GM12878 (cell line): ENCODE data around the gene SLX4. TPM values are rescaled to one million over a fixed set of nuclear protein-coding genes. Genes with fewer than 3 reads are reported as not detected.
A peak's percentile ranks its signal among the peaks of the same experiment; 100 is the strongest.

Experiments used
- ATAC-seq: fragments of 200-7000 bp; cut with Tn5 transposase; 3 replicates; pipeline ENCODE4 v1.9.1; 2020; ENCODE audit warnings: mild to moderate bottlenecking, moderate library complexity
- BruUV-seq: library from RNA; stranded (reverse); fragments of 400-500 nt; replicated peaks from 2 replicates; lab custom pipeline; 2021; lab: Mats Ljungman, UMichigan
- CTCF ChIA-PET: fragments of 300-600 bp; sonication (Branson Sonifier 250); formaldehyde crosslinking; extraction: SDS; loops from one replicate; lab custom pipeline; 2021; ENCODE audit warnings: inconsistent platforms; lab: Yijun Ruan, JAX
- POLR2A ChIA-PET: fragments of 350-600 bp; formaldehyde crosslinking; extraction: SDS; loops from one replicate; lab custom pipeline; 2021; ENCODE audit warnings: inconsistent platforms; lab: Charles Lee
- RAD21 ChIA-PET: fragments of 300-600 bp; sonication (Branson Sonifier 250); formaldehyde crosslinking; loops from one replicate; lab custom pipeline; 2023; ENCODE audit warnings: antibody characterized with exemption; ENCODE audit not compliant: unreplicated experiment; lab: Charles Lee
- SMC1A ChIA-PET: fragments of 300-600 bp; sonication (Branson Sonifier 250); formaldehyde crosslinking; loops from one replicate; lab custom pipeline; 2023; ENCODE audit not compliant: unreplicated experiment, uncharacterized antibody; lab: Charles Lee
- DNase-seq: peaks from one replicate; pipeline ENCODE4 v3.0.0-alpha.2; 2011; ENCODE audit warnings: low read depth, low spot score
- FAIRE-seq: peaks from 3 replicates; lab custom pipeline; 2011; peaks lifted over from hg19 to GRCh38; lab: Jason Lieb, UNC
- H2AFZ ChIP-seq: 2 replicates; pipeline ENCODE4 v1.6.0; 2011; ENCODE audit warnings: low read depth, low read length, control low read depth; ENCODE audit not compliant: control insufficient read depth
- H3K27ac ChIP-seq: 2 replicates; pipeline ENCODE4 v1.5.1; 2011; ENCODE audit warnings: control low read depth; ENCODE audit not compliant: control insufficient read depth, insufficient read depth
- H3K27me3 ChIP-seq, 2 experiments: replicated peaks in 1 of 2; 2 replicates each; pipeline versions ENCODE4 v1.6.0 to v1.6.1; 2011; ENCODE audit warnings: low read length in 1 of 2; ENCODE audit not compliant: control insufficient read depth in 2 of 2, insufficient read depth in 2 of 2
- H3K36me3 ChIP-seq, 2 experiments: 2 replicates each; pipeline ENCODE4 v1.5.1; 2011; ENCODE audit warnings: low read length in 1 of 2; ENCODE audit not compliant: control insufficient read depth in 2 of 2, insufficient read depth in 2 of 2
- H3K4me1 ChIP-seq: 2 replicates; pipeline ENCODE4 v1.6.1; 2011; ENCODE audit warnings: mild to moderate bottlenecking, low read length, moderate library complexity, mixed read lengths; ENCODE audit not compliant: control insufficient read depth, insufficient read depth
- H3K4me2 ChIP-seq: 2 replicates; pipeline ENCODE4 v1.6.0; 2011; ENCODE audit warnings: control low read depth; ENCODE audit not compliant: control insufficient read depth, insufficient read depth
- H3K4me3 ChIP-seq: fragments of 200-600 bp; sonication (generic); 2 replicates; pipeline ENCODE4 v1.5.1; 2016
- H3K79me2 ChIP-seq: 2 replicates; pipeline ENCODE4 v1.6.0; 2011; ENCODE audit warnings: low read length; ENCODE audit not compliant: control insufficient read depth, insufficient read depth
- H3K9ac ChIP-seq: 2 replicates; pipeline ENCODE4 v1.8.0; 2011; ENCODE audit warnings: low read length, control low read depth, mixed read lengths; ENCODE audit not compliant: control insufficient read depth, insufficient read depth
- H3K9me3 ChIP-seq: replicated peaks from 3 replicates; pipeline ENCODE4 v1.5.1; 2011; ENCODE audit warnings: mild to moderate bottlenecking, low read length; ENCODE audit not compliant: control insufficient read depth, insufficient read depth
- H4K20me1 ChIP-seq: 2 replicates; pipeline ENCODE4 v1.6.0; 2011; ENCODE audit not compliant: control insufficient read depth, insufficient read depth
- ATF2 ChIP-seq: IDR thresholded peaks from 2 replicates; pipeline ENCODE4 v1.6.1; 2012; ENCODE audit warnings: low read length, inconsistent platforms
- ATF7 ChIP-seq: fragments of 450-650 bp; IDR thresholded peaks from 2 replicates; pipeline ENCODE4 v1.6.1; 2016; ENCODE audit warnings: low read depth, mild to moderate bottlenecking
- BACH1 ChIP-seq: fragments of 450-650 bp; IDR thresholded peaks from 2 replicates; pipeline ENCODE4 v1.6.1; 2017; ENCODE audit warnings: mild to moderate bottlenecking, borderline replicate concordance
- BMI1 ChIP-seq: fragments of 450-650 bp; IDR thresholded peaks from 2 replicates; pipeline ENCODE4 v1.6.1; 2016; ENCODE audit warnings: mild to moderate bottlenecking, moderate library complexity, borderline replicate concordance
- CHD2 ChIP-seq: IDR thresholded peaks from 2 replicates; pipeline ENCODE4 v1.6.1; 2011; ENCODE audit warnings: low read depth, low read length, improper control_type of control experiment, borderline replicate concordance
- JUND ChIP-seq: IDR thresholded peaks from 2 replicates; pipeline ENCODE4 v1.6.1; 2012; ENCODE audit warnings: low read depth, mild to moderate bottlenecking, low read length, improper control_type of control experiment, moderate library complexity
- KDM1A ChIP-seq: fragments of 200-600 bp; sonication (generic); IDR thresholded peaks from 2 replicates; pipeline ENCODE4 v1.6.1; 2016; ENCODE audit warnings: borderline replicate concordance
- NBN ChIP-seq: fragments of 450-650 bp; IDR thresholded peaks from 2 replicates; pipeline ENCODE4 v1.6.1; 2016
- POU2F2 ChIP-seq: IDR thresholded peaks from 3 replicates; pipeline ENCODE4 v1.6.1; 2011; ENCODE audit warnings: low read depth, mild to moderate bottlenecking, low read length, borderline replicate concordance
- RAD21 ChIP-seq: IDR thresholded peaks from 2 replicates; pipeline ENCODE4 v1.6.1; 2011; ENCODE audit warnings: mild to moderate bottlenecking, low read depth, low read length, moderate library complexity; ENCODE audit not compliant: insufficient read depth
- REST ChIP-seq: IDR thresholded peaks from 2 replicates; pipeline ENCODE4 v1.6.1; 2012; ENCODE audit warnings: mild to moderate bottlenecking, low read depth, low read length
- RUNX3 ChIP-seq: IDR thresholded peaks from 2 replicates; pipeline ENCODE4 v1.6.1; 2012; ENCODE audit warnings: low read length, inconsistent platforms
- SIX5 ChIP-seq: IDR thresholded peaks from 2 replicates; pipeline ENCODE4 v1.6.1; 2011; ENCODE audit warnings: mild to moderate bottlenecking, low read depth, low read length, moderate library complexity; ENCODE audit not compliant: severe bottlenecking
- USF1 ChIP-seq: IDR thresholded peaks from 2 replicates; pipeline ENCODE4 v1.6.1; 2011; ENCODE audit warnings: borderline replicate concordance, low read depth, mild to moderate bottlenecking, moderate library complexity, mixed read lengths, low read length; ENCODE audit not compliant: insufficient read depth; ENCODE audit errors: extremely low read length
- YBX1 ChIP-seq: fragments of 450-650 bp; IDR thresholded peaks from 2 replicates; pipeline ENCODE4 v1.6.1; 2016; ENCODE audit warnings: antibody characterized with exemption
- ZBTB33 ChIP-seq: fragments of 450-650 bp; IDR thresholded peaks from 2 replicates; pipeline ENCODE4 v1.6.1; 2017; ENCODE audit warnings: mild to moderate bottlenecking
- ZNF274 ChIP-seq: IDR thresholded peaks from one replicate; pipeline ENCODE4 v1.8.0; 2011; ENCODE audit not compliant: insufficient read length, insufficient read depth
- ZNF622 ChIP-seq: fragments of 450-650 bp; IDR thresholded peaks from 2 replicates; pipeline ENCODE4 v1.6.1; 2017; ENCODE audit warnings: mild to moderate bottlenecking, inconsistent platforms
- WGBS: methylation state at CpG from one replicate; pipeline ENCODE4 v1.1.6; 2016; ENCODE audit warnings: low lambda C conversion rate; ENCODE audit not compliant: insufficient replicate concordance, insufficient coverage; ENCODE audit errors: missing lambda C conversion rate; 5-methylcytosine and 5-hydroxymethylcytosine counted together
- in situ Hi-C: fragments of 300-500 bp; cut with MboI; formaldehyde crosslinking; loops from 9 replicates; pipeline ENCODE4 v1.14.3; 2018; ENCODE audit warnings: mixed read lengths
- intact Hi-C: fragments of 100-400 bp; cut with micrococcal nuclease; formaldehyde crosslinking; loops from one replicate; pipeline ENCODE4 v1.14.2; 2022; ENCODE audit not compliant: unreplicated experiment
- polyA plus RNA-seq, 11 experiments: library from polyadenylated mRNA; depleted of rRNA in 4 of 11; unstranded in 6 of 11; stranded (reverse) in 5 of 11; fragments of >200 nt; fragmentation: Nextera tagmentation in 4 of 11; fragmentation: Illumina TruSeq in 1 of 11; extraction: Ambion mirVana in 4 of 11; extraction: Trizol in 1 of 11; gene quantifications; 1 replicate in 1 of 11; 2 replicates in 10 of 11; pipeline versions ENCODE4 v1.2.1 to v1.2.3, GENCODE V29; 2011 to 2016; ENCODE audit warnings: inconsistent platforms in 2 of 11, missing spikeins in 2 of 11, low read depth in 1 of 11
- total RNA-seq, 4 experiments: library from RNA; depleted of rRNA in 3 of 4; stranded (reverse); fragments of >200 nt in 3 of 4; fragmentation: Illumina TruSeq in 1 of 4; extraction: Trizol in 1 of 4; gene quantifications; 2 replicates each; pipeline versions ENCODE4 v1.2.1 to v1.2.3, GENCODE V29; 2013 to 2021

SLX4 gene
- total and polyA plus RNA-seq, 10 of the 15 experiments (the other 5 are each of a cell fraction or from before 2014, with no cell fraction given), result 0.18 to 12.3 (median 4.8) TPM

DNA sequence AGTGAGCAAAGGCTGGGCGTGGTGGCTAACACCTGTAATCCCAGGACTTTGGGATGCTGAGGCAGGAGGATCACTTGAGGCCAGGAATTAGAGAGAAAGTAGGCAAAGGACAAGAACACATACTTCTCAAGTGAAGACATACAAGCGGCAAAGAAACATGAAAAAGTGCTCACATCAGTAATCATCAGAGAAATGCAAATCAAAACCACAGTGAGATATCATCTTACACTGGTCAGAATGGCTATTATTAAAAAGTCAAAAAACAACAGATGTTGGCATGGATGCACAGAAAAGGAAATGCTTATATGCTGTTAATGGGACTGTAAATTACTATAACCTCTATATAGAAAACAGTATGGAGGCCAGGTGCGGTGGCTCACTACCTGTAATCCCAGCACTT, 12.2 kb upstream of the SLX4 start:
- Histone ChIP-seq H3K4me1 (peaks cover 42% of the 10 kb centered on the region), H3K27me3 (no peaks in the 10 kb centered on the region), H3K4me2 (peak overlapping the region; percentile 99), H3K79me2 (peaks cover 8% of the 10 kb centered on the region), H3K4me3 (peak overlapping the region; percentile 53), H2AFZ (peak overlapping the region; percentile 22), H3K36me3 (no peaks in the 10 kb centered on the region), H3K27ac (peak overlapping the region; percentile 85), H3K9ac (peak overlapping the region; percentile 60), H4K20me1 (no peaks in the 10 kb centered on the region), H3K9me3 (no peaks in the 10 kb centered on the region)
- intact Hi-C loops (no loop called here), in situ Hi-C loops (no loop called here)
- WGBS, result 0% methylated on average over 3 of the region's 3 CpGs
- FAIRE-seq, result no peak
- CTCF ChIA-PET, result no interaction called here
- TF ChIP-seq ATF2, result no peak
- TF ChIP-seq CHD2, result no peak
- no peak for TF ChIP-seq BMI1
- TF ChIP-seq JUND, result no peak
- TF ChIP-seq ZNF622, result no peak
- TF ChIP-seq ATF7, result 0 out of 2 replicates have a peak, but pooled peaks have one; percentile 25
- no peak for TF ChIP-seq YBX1
- 0 out of 2 replicates have a peak, but pooled peaks have one; percentile 19 for TF ChIP-seq NBN
- TF ChIP-seq RUNX3, result peak; percentile 81
- no peak for TF ChIP-seq ZNF274
- TF ChIP-seq KDM1A, result no peak
- TF ChIP-seq RAD21, result no peak
- TF ChIP-seq POU2F2, result peak; percentile 76; the same call in 2 of the 3 replicates
- no peak for TF ChIP-seq BACH1
- no peak for TF ChIP-seq USF1
- no peak for TF ChIP-seq ZBTB33
- peak; percentile 20 for TF ChIP-seq SIX5
- no peak for TF ChIP-seq REST
- RAD21 ChIA-PET, result no interaction called here
- POLR2A ChIA-PET, result no interaction called here
- peak; percentile 71 for ATAC-seq
- no peak for DNase-seq
- no TSS peak for BruUV-seq
- SMC1A ChIA-PET, result no interaction called here
